ENCODE measurements around the gene CXCR1. TPM values are rescaled to one million over a fixed set of nuclear protein-coding genes. Genes with fewer than 3 reads are reported as not detected.
"Not testable (repeated sequence)": the region's sequence is repeated elsewhere in the genome, so short reads cannot be mapped to it uniquely, and the experiment has no call there.

The CXCR1 gene
- total and polyA plus RNA-seq, 12 donors = 0.07 to 0.68 (median 0.17) TPM; not detected in 3

DNA sequence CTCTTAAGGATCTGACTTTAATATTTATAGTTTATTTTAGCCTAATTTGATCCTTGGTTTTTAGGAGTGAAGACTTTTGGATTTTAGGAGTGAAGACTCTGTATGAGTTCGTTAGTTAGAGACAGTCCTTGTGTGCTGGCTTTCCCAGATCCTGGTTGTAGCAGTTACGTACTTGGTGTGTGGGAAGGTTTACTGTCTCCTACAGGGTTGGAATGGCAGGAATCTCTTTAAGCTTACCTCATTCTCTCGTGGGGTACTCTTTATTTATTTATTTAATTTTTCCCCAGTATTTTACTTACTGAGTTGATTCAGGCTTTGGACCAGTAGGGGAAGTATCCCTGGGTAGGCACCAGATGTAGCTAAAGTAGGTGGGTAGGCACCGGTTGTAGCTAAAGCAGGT, 42.8 kb downstream of the CXCR1 start:
- no peaks in the 10 kb centered on the region for H3K27me3 ChIP-seq
- no peaks in the 10 kb centered on the region for H3K4me1 ChIP-seq (replicated peaks in 1 of 2)
- intact Hi-C loops (cut with DNase I) = no loop called here
- no peaks in the 10 kb centered on the region for H3K36me3 ChIP-seq (replicated peaks in 1 of 2)
- H3K27ac ChIP-seq = no peak overlapping the region
- H3K9me3 ChIP-seq (replicated peaks in 1 of 3) = peaks cover 0 to 3% (median 0%) of the 10 kb centered on the region in 3 donors
- no peak for DNase-seq
- 76 to 83% (median 78%) methylated on average over 4 of the region's 4 CpGs for WGBS, 4 donors
- TF ChIP-seq CTCF (IDR thresholded peaks at IDR 0.05) = no peak
- TF ChIP-seq POLR2A (IDR thresholded peaks at IDR 0.05) = no peak
- H3K4me3 ChIP-seq = no peak overlapping the region

GRCh38 chr2:218122286-218122685, 44.5 kb downstream of the CXCR1 start:
- H3K27me3 ChIP-seq; H3K4me3 ChIP-seq; H3K4me1 ChIP-seq (replicated peaks in 1 of 2); H3K9me3 ChIP-seq (replicated peaks in 1 of 3); intact Hi-C loops (cut with DNase I); H3K27ac ChIP-seq; DNase-seq; H3K36me3 ChIP-seq (replicated peaks in 1 of 2): not testable (repeated sequence)

- H3K36me3 ChIP-seq (replicated peaks in 1 of 2); DNase-seq; intact Hi-C loops (cut with DNase I); H3K4me3 ChIP-seq; H3K27ac ChIP-seq; H3K4me1 ChIP-seq (replicated peaks in 1 of 2); H3K27me3 ChIP-seq; H3K9me3 ChIP-seq (replicated peaks in 1 of 3): not testable (repeated sequence)
- WGBS, 4 donors = 72 to 90% (median 77%) methylated on average over 4 of the region's 4 CpGs
Measured at GRCh38 chr2:218121789-218122188, 45.0 kb downstream of the CXCR1 start.

Other genes with a start within 250 kb of the CXCR1 start
- 100 to 1,000 TPM in 8 of 9 donors, 10 to 100 TPM in 1; 34.1 to 341 (median 302) TPM for gene TNS1, start 164.0 kb downstream of the CXCR1 start, total RNA-seq
- 100 to 1,000 TPM in 2 of 3 donors, 10 to 100 TPM in 1; 46.7 to 123 (median 122) TPM for gene TNS1, start 164.0 kb downstream of the CXCR1 start, polyA plus RNA-seq
- 1 to 10 TPM in 1 of 9 donors, under 1 TPM in 5, not detected in 3; 0.11 to 1.9 (median 0.36) TPM for gene RUFY4, start 97.7 kb downstream of the CXCR1 start, total RNA-seq
- gene RUFY4, start 97.7 kb downstream of the CXCR1 start, polyA plus RNA-seq = under 1 TPM; 0.09 to 0.98 (median 0.97) TPM
- gene CXCR2, start 40.9 kb downstream of the CXCR1 start, total RNA-seq = 1 to 10 TPM in 1 of 9 donors, under 1 TPM in 5, not detected in 3; 0.13 to 2.2 (median 0.49) TPM
- under 1 TPM; 0.10 to 0.64 (median 0.38) TPM for gene CXCR2, start 40.9 kb downstream of the CXCR1 start, polyA plus RNA-seq
- gene ARPC2, start 50.2 kb upstream of the CXCR1 start, total RNA-seq = 100 to 1,000 TPM; 122 to 254 (median 188) TPM
- gene ARPC2, start 50.2 kb upstream of the CXCR1 start, polyA plus RNA-seq = 100 to 1,000 TPM in 2 of 3 donors, 10 to 100 TPM in 1; 93.5 to 284 (median 118) TPM
- gene GPBAR1, start 94.1 kb upstream of the CXCR1 start, total RNA-seq = 10 to 100 TPM in 1 of 9 donors, 1 to 10 TPM in 7, under 1 TPM in 1; 0.22 to 15.3 (median 2.9) TPM
- 1 to 10 TPM in 2 of 3 donors, under 1 TPM in 1; 0.11 to 4.0 (median 2.1) TPM for gene GPBAR1, start 94.1 kb upstream of the CXCR1 start, polyA plus RNA-seq
- gene AAMP, start 103.2 kb upstream of the CXCR1 start, total RNA-seq = 100 to 1,000 TPM in 6 of 9 donors, 10 to 100 TPM in 3; 84.9 to 314 (median 116) TPM
- 100 to 1,000 TPM in 1 of 3 donors, 10 to 100 TPM in 2; 54.8 to 129 (median 89.0) TPM for gene AAMP, start 103.2 kb upstream of the CXCR1 start, polyA plus RNA-seq
- gene PNKD, start 103.6 kb upstream of the CXCR1 start, total RNA-seq = 100 to 1,000 TPM in 3 of 9 donors, 10 to 100 TPM in 6; 48.8 to 118 (median 80.7) TPM
- gene PNKD, start 103.6 kb upstream of the CXCR1 start, polyA plus RNA-seq = 100 to 1,000 TPM in 2 of 3 donors, 10 to 100 TPM in 1; 56.9 to 181 (median 139) TPM
- 100 to 1,000 TPM in 8 of 9 donors, 10 to 100 TPM in 1; 66.0 to 293 (median 198) TPM for gene TMBIM1, start 125.5 kb upstream of the CXCR1 start, total RNA-seq
- gene TMBIM1, start 125.5 kb upstream of the CXCR1 start, polyA plus RNA-seq = 100 to 1,000 TPM in 1 of 3 donors, 10 to 100 TPM in 2; 25.7 to 201 (median 63.8) TPM
- 1 to 10 TPM in 1 of 9 donors, under 1 TPM in 4, not detected in 4; 0.46 to 3.2 (median 0.50) TPM for gene CATIP, start 189.9 kb upstream of the CXCR1 start, total RNA-seq
- 1 to 10 TPM in 1 of 3 donors, under 1 TPM in 2; 0.11 to 2.4 (median 0.27) TPM for gene CATIP, start 189.9 kb upstream of the CXCR1 start, polyA plus RNA-seq
- 10 to 100 TPM in 7 of 9 donors, 1 to 10 TPM in 2; 1.1 to 83.6 (median 30.0) TPM for gene SLC11A1, start 215.3 kb upstream of the CXCR1 start, total RNA-seq
- gene SLC11A1, start 215.3 kb upstream of the CXCR1 start, polyA plus RNA-seq = 10 to 100 TPM in 2 of 3 donors, 1 to 10 TPM in 1; 6.3 to 89.9 (median 31.8) TPM
- 100 to 1,000 TPM in 6 of 9 donors, 10 to 100 TPM in 3; 53.1 to 161 (median 118) TPM for gene CTDSP1, start 232.9 kb upstream of the CXCR1 start, total RNA-seq
- 100 to 1,000 TPM in 1 of 3 donors, 10 to 100 TPM in 2; 34.0 to 119 (median 98.9) TPM for gene CTDSP1, start 232.9 kb upstream of the CXCR1 start, polyA plus RNA-seq

Measured in adrenal gland (tissue), 12 donors.